HCT116 (cell line): Measurements from ENCODE around the gene C1orf159. TPM values are rescaled to one million over a fixed set of nuclear protein-coding genes. Genes with fewer than 3 reads are reported as not detected.

Experiments
- ATAC-seq: fragments of 200-7000 bp; cut with Tn5 transposase; 2 replicates; pipeline ENCODE4 v1.9.1; 2020; ENCODE audit warnings: mild to moderate bottlenecking, moderate library complexity
- BruUV-seq: library from RNA; stranded (reverse); fragments of 400-500 nt; replicated peaks from 2 replicates; lab custom pipeline; 2021; lab: Mats Ljungman, UMichigan
- CTCF ChIA-PET: fragments of 300-600 bp; sonication (Branson Sonifier 250); formaldehyde crosslinking; loops from one replicate; lab custom pipeline; 2021; ENCODE audit warnings: antibody characterized with exemption; lab: Charles Lee
- POLR2A ChIA-PET: fragments of 300-600, 350-600 bp; sonication (Branson Sonifier 250); formaldehyde crosslinking; loops from one replicate; lab custom pipeline; 2021; ENCODE audit warnings: antibody characterized with exemption; lab: Charles Lee
- RAD21 ChIA-PET, 2 experiments: fragments of 300-600 bp; sonication (Branson Sonifier 250); formaldehyde crosslinking; loops; one replicate each; lab custom pipeline; 2023; ENCODE audit warnings: low total read pairs in 2 of 2; ENCODE audit not compliant: uncharacterized antibody in 2 of 2, unreplicated experiment in 2 of 2, low non-redundant PET in 1 of 2; lab: Charles Lee
- DNase-seq: peaks from one replicate; pipeline ENCODE4 v3.0.0-alpha.2; 2010; ENCODE audit warnings: low read depth, low spot score
- H2AFZ ChIP-seq: fragments of 200-600 bp; shearing (Covaris generic), sonication (generic); 2 replicates; pipeline ENCODE4 v1.6.1; 2017; ENCODE audit warnings: low read depth, mixed run types, mixed read lengths, antibody characterized with exemption, low read length; ENCODE audit not compliant: poor library complexity, severe bottlenecking
- H3K27ac ChIP-seq: 2 replicates; pipeline ENCODE4 v1.5.1; 2012; ENCODE audit warnings: low read depth, low read length
- H3K27me3 ChIP-seq: fragments of 200-600 bp; sonication (generic); 2 replicates; pipeline ENCODE4 v1.6.1; 2016; ENCODE audit warnings: mixed run types, low read length, mixed read lengths; ENCODE audit not compliant: insufficient read depth
- H3K36me3 ChIP-seq, 2 experiments: fragments of 200-500 bp in 1 of 2; fragments of 200-600 bp in 1 of 2; sonication (Bioruptor generic) in 1 of 2; sonication (generic) in 1 of 2; 2 replicates each; pipeline versions ENCODE4 v1.5.1 to v1.6.1; 2014 to 2016; ENCODE audit warnings: low read length in 2 of 2, inconsistent platforms in 1 of 2, mixed read lengths in 1 of 2, mixed run types in 1 of 2; ENCODE audit not compliant: insufficient read depth in 2 of 2, control insufficient read depth in 1 of 2
- H3K4me1 ChIP-seq, 2 experiments: fragments of 200-600 bp in 1 of 2; sonication (generic) in 1 of 2; 2 replicates each; pipeline versions ENCODE4 v1.5.1 to v1.6.1; 2012 to 2017; ENCODE audit warnings: low read length in 2 of 2, inconsistent platforms in 1 of 2, mild to moderate bottlenecking in 1 of 2, mixed read lengths in 1 of 2, mixed run types in 1 of 2, moderate library complexity in 1 of 2; ENCODE audit not compliant: insufficient read depth in 2 of 2, control insufficient read depth in 1 of 2
- H3K4me2 ChIP-seq: fragments of 200-600 bp; sonication (generic); 2 replicates; pipeline ENCODE4 v1.6.1; 2017; ENCODE audit warnings: mixed run types, low read length, mixed read lengths
- H3K4me3 ChIP-seq, 2 experiments: fragments of 200-600 bp in 1 of 2; sonication (generic) in 1 of 2; replicated peaks in 1 of 2; 2 replicates each; pipeline ENCODE4 v1.5.1; 2011 to 2016; ENCODE audit warnings: low read length in 2 of 2, control low read depth in 1 of 2, low read depth in 1 of 2, mild to moderate bottlenecking in 1 of 2, mixed read lengths in 1 of 2, mixed run types in 1 of 2
- H3K79me2 ChIP-seq: fragments of 200-600 bp; sonication (generic); 2 replicates; pipeline ENCODE4 v1.6.1; 2017; ENCODE audit warnings: mild to moderate bottlenecking, mixed run types, low read length, moderate library complexity, mixed read lengths; ENCODE audit not compliant: insufficient read depth
- H3K9ac ChIP-seq: fragments of 200-600 bp; sonication (generic); 2 replicates; pipeline ENCODE4 v1.6.1; 2016; ENCODE audit warnings: low read length, mixed read lengths
- H3K9me2 ChIP-seq: fragments of 200-600 bp; sonication (generic), shearing (Covaris generic); 2 replicates; pipeline ENCODE4 v1.6.1; 2017; ENCODE audit warnings: mixed run types, mild to moderate bottlenecking, moderate library complexity; ENCODE audit not compliant: insufficient read depth
- H3K9me3 ChIP-seq, 2 experiments: fragments of 200-500 bp in 1 of 2; fragments of 200-600 bp in 1 of 2; sonication (Bioruptor generic) in 1 of 2; sonication (generic) in 1 of 2; 2 replicates each; pipeline ENCODE4 v1.6.1; 2014 to 2017; ENCODE audit warnings: low read length in 2 of 2, mixed read lengths in 2 of 2, inconsistent platforms in 1 of 2, low read depth in 1 of 2, mild to moderate bottlenecking in 1 of 2, mixed run types in 1 of 2, moderate library complexity in 1 of 2; ENCODE audit not compliant: control insufficient read depth in 1 of 2, insufficient read depth in 1 of 2
- H4K20me1 ChIP-seq: fragments of 200-600 bp; sonication (generic), shearing (Covaris generic); 2 replicates; pipeline ENCODE4 v1.6.1; 2017; ENCODE audit warnings: mixed run types, mild to moderate bottlenecking, moderate library complexity; ENCODE audit not compliant: insufficient read depth
- ELF1 ChIP-seq: IDR thresholded peaks from 2 replicates; pipeline ENCODE4 v1.6.1; 2012; ENCODE audit warnings: low read depth, borderline replicate concordance
- EZH2 ChIP-seq: fragments of 200-600 bp; sonication (generic); IDR thresholded peaks from 2 replicates; pipeline ENCODE4 v1.6.1; 2017; ENCODE audit warnings: antibody characterized with exemption, mixed run types
- EZH2phosphoT487 ChIP-seq: fragments of 200-600 bp; IDR thresholded peaks from 2 replicates; pipeline ENCODE4 v1.6.1; 2018; ENCODE audit warnings: antibody characterized with exemption, borderline replicate concordance
- RAD21 ChIP-seq: IDR thresholded peaks from 2 replicates; pipeline ENCODE4 v1.6.1; 2012; ENCODE audit warnings: low read depth, mild to moderate bottlenecking
- SP1 ChIP-seq: IDR thresholded peaks from 2 replicates; pipeline ENCODE4 v1.6.1; 2012; ENCODE audit warnings: low read depth
- SRF ChIP-seq: IDR thresholded peaks from 2 replicates; pipeline ENCODE4 v1.6.1; 2012; ENCODE audit warnings: low read depth
- ZFX ChIP-seq: fragments of 450-650 bp; IDR thresholded peaks from 2 replicates; pipeline ENCODE4 v1.6.1; 2017
- intact Hi-C: fragments of 100-400 bp; cut with micrococcal nuclease; formaldehyde crosslinking; loops from 2 replicates; pipeline ENCODE4 v1.10.0; 2022
- total RNA-seq: library from RNA; stranded (reverse); gene quantifications from one replicate; pipeline ENCODE4 v1.2.1, GENCODE V29; 2021; ENCODE audit not compliant: unreplicated experiment
- TF ChIP-seq, protein P1 (sequence below): IDR thresholded peaks from 2 replicates; pipeline ENCODE4 v1.6.1; 2012

Gene C1orf159
- total RNA-seq, 1 experiment from 2014 or later: 22.7 TPM

DNA sequence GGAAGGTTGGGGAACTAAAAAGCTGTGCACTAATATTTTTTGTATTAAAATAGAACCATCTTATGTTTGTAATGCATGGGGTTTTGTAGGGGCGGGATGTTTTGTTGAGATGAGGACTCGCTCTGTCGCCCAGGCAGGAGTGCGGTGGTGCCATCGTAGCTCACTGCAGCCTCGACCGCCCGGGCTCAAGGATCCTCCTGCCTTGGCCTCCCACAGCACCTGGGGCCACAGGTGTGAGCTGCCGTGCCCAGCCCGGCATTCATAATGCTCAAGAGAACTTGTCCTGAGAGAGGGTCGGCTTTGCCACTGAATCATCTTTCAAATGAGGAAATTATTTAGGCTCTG lies 3.0 kb upstream of the C1orf159 start:
- H2AFZ ChIP-seq: no peak overlapping the region
- ATAC-seq: no peak
- H3K4me3 ChIP-seq: no peak overlapping the region
- H3K4me1 ChIP-seq: peaks cover 5 to 19% of the 10 kb centered on the region in 2 experiments; a peak in 3 of 4 replicates
- H3K27me3 ChIP-seq: no peaks in the 10 kb centered on the region
- no peak for DNase-seq
- no TSS peak for BruUV-seq
- no peak overlapping the region for H3K27ac ChIP-seq
- intact Hi-C loops: loop anchor here (5.0 kb wide), 1 partner anchor 142 kb away; no protein-coding TSS in a partner anchor
- H3K4me2 ChIP-seq: no peak overlapping the region
- H3K9me3 ChIP-seq: peaks cover 0 to 2% of the 10 kb centered on the region in 2 experiments; a peak in 1 of 4 replicates
- H3K9me2 ChIP-seq: no peaks in the 10 kb centered on the region
- ChIA-PET CTCF (interaction anchor here (2.7 kb wide), 1 partner anchor 173 kb away, joined by 15 read pairs; no protein-coding TSS in a partner anchor), RAD21 (no interaction called here), POLR2A (no interaction called here)
- no peaks in the 10 kb centered on the region for H4K20me1 ChIP-seq
- no peaks in the 10 kb centered on the region for H3K36me3 ChIP-seq
- H3K9ac ChIP-seq: no peak overlapping the region
- TF ChIP-seq ELF1 (no peak), SP1 (no peak), EZH2 (no peak), ZFX (no peak), EZH2phosphoT487 (no peak)
- H3K79me2 ChIP-seq: peaks cover 13% of the 10 kb centered on the region

DNA sequence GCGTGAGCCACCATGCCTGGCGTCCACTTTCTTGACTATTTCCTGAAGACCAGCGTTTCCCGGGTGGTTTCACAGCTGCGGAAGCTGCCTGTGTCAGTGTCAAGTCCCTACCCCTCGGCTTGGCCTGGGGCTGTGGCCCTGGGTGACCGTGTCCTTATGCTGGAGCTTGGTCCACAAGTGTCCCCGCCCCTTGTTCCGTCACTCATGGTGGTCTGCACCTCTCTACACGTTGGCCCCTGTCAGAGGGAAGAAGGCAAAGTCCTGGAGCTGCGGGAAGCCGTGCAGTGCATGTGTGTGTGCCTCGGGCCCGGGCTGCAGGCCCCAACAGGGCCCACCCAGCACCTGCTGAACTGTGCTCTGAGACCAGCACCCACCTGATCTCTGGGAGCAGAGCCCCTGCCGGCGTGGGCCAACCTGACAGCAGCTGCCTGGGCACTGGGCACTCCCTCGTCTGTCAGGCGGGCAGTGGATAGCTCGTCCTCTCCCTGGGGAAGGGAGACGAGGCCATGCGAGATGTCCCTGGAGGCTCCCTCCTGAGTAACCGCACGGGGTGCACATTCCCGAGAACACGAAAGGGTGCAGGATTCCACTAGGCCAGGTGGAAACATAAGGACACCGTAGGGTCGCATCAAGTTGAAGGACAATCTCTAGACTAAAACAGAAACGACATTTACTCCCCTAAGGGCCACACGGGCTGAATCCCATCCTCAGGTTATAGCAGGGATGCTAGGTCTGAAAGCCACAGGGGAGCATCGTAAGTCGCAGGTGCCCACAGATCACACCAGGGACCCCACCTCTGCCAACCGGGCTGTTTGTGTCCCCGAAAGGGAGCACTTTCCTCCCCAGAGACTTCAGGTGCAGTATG lies 2.4 kb upstream of the C1orf159 start:
- POLR2A ChIA-PET: no interaction called here
- H3K4me1 ChIP-seq: peaks cover 5 to 19% of the 10 kb centered on the region in 2 experiments; a peak in 3 of 4 replicates
- BruUV-seq: no TSS peak
- no peak overlapping the region for H2AFZ ChIP-seq
- H3K36me3 ChIP-seq: peaks cover 0 to 4% of the 10 kb centered on the region in 2 experiments; a peak in 1 of 4 replicates
- H3K4me2 ChIP-seq: no peak overlapping the region
- peaks cover 18% of the 10 kb centered on the region for H3K79me2 ChIP-seq
- no peaks in the 10 kb centered on the region for H4K20me1 ChIP-seq
- intact Hi-C loops: loop anchor here (5.0 kb wide), 1 partner anchor 141 kb away; no protein-coding TSS in a partner anchor
- no peaks in the 10 kb centered on the region for H3K9me3 ChIP-seq
- no peaks in the 10 kb centered on the region for H3K27me3 ChIP-seq
- no peak overlapping the region for H3K27ac ChIP-seq
- no peak for DNase-seq
- TF ChIP-seq SRF (no peak), RAD21 (no peak)
- TF ChIP-seq, protein P1, sequence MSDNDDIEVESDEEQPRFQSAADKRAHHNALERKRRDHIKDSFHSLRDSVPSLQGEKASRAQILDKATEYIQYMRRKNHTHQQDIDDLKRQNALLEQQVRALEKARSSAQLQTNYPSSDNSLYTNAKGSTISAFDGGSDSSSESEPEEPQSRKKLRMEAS: no peak
- RAD21 ChIA-PET: no interaction called here
- no peak overlapping the region for H3K9ac ChIP-seq
- CTCF ChIA-PET: interaction anchor here (2.7 kb wide), 1 partner anchor 173 kb away, joined by 15 read pairs; no protein-coding TSS in a partner anchor
- no peaks in the 10 kb centered on the region for H3K9me2 ChIP-seq
- no peak for ATAC-seq
- no peak overlapping the region for H3K4me3 ChIP-seq
